GM15510 (cell line): ENCODE measurements around the gene ASCL3.

ENCODE experiments used
- POLR2A ChIP-seq: IDR thresholded peaks from 3 replicates; pipeline ENCODE4 v1.6.1; 2011; ENCODE audit warnings: borderline replicate concordance; ENCODE audit not compliant: insufficient read length; ENCODE audit errors: extremely low read depth

The ASCL3 gene, protein sequence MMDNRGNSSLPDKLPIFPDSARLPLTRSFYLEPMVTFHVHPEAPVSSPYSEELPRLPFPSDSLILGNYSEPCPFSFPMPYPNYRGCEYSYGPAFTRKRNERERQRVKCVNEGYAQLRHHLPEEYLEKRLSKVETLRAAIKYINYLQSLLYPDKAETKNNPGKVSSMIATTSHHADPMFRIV

DNA sequence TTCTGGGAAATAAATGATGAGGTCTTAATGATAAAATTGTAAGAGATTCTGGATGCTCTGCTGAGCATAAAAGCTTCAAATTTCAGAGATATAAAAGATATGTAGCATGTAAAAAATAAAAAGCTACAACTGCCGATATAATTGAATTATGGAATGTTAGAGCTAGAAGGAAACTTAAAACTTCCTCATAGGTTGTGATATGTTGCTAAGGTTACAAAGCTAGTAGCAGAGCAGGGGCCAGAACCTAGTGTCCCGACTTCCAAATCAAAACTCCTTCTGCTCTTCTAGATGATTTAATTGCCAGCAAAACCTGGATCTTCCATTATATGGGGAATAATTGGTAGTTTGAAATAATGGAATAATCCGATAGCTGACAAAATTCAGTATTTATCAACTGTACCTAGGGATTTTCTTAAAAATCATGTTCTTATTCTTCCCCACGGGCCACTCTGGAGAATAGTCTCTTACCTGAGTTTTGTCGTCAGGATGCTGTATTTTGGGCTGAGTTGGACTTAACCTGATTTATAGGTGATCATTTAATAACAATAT lies at the start of gene ASCL3:
Gene ASCL3 (minus strand): TSS at position 499 of the 549 bp plus-strand sequence. CDS start 4,855 bp downstream, outside the sequence.
- TF ChIP-seq POLR2A: no peak

DNA sequence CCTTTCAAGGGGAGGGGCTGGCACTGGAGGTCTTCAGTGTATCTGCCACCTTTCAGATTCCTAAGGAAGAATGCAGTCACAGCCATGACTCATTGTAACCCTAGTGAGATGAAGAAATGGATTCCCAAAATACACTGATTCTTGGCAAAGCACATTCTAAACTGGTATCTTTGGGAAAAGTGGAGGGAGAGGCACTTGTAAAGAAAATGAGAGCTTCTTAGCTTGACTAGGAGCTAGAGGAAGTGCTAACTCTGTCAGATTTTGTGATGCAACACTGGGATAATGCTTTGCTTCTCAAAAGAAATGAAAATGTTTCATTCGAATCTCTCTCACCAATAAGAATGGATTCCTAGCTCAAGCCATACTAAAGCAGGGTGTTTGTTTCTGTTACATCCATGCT lies 46.6 kb upstream of the ASCL3 start:
- no peak for TF ChIP-seq POLR2A

DNA sequence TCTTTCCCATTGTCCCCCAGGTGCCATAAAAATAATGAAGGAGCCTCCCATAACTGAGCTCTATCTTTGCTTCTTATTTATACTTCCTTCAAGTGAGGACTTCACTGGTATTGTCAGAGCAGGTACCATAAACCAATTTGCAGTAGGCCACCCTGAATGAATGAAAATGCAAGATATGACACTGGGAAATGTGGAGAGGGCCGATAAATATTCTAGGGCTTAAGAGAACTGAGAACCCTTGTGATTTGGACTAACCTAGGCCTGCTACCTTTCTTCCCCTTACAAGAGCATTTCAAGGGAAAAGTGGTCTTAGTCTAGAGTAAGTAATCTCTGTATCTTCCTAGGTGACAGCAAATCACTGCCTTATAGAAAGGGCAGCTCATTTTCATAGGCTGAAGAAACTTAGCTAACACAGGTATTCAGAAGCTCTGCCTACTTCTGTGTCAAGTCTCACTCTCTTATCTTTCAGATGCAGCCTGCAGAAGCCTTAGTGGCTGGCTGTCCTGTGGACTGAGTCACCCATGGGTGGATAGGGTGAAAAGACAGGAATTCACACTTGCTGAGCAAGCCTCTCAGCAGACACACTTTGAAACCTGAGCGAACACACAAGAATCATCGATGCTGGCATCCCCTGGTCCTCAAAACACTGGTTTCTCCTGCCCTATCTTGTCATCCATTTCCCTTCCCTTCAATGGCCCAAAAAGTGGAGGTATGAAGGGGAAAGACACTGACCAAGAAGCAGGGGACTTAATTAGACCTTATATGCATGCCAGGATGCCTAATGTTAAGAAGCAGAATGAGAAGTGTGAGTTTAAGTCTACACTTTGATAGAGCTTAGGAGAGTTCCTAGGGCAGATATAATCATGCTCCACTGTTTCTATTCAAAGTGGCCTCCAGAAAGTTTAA lies 45.8 kb upstream of the ASCL3 start:
- TF ChIP-seq POLR2A: no peak

DNA sequence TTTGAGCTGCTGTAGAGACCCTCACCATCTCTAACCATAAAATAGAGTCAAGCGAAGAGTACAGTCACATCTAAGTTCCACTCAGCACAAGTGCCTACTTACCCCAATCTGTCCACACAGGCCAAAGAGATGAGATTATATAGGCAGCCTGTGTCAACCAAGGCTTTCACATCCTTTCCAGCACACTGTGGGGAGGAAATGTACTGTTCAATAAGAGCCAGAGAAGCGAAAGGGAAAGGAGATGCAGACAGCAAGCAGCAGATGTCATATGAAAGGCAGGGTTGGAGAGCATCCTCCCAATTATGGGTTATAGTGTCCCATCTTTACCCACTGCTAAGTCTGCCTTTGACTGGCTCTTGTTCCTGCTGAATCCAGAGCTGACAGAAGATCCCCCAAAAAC lies 44.6 kb upstream of the ASCL3 start:
- TF ChIP-seq POLR2A: no peak

DNA sequence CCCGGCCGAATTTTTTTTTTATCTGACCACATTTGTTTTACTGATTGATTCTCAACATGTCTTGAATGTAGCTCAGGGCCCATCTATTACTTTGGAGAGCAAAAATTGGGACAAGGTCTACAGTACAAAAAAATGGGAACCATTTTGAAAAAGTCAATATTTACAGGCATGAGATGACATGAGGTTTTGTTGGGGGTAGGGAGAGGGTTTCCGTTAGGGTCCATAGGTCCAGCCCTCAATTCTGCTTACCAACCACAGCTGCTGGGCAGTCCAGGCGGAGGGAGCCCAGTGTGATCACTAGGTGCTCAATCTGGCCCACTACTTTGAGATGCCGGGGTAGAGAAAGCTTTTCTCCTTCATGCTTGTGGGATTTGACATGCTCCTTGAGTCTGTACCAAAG lies 42.6 kb upstream of the ASCL3 start:
- no peak for TF ChIP-seq POLR2A

DNA sequence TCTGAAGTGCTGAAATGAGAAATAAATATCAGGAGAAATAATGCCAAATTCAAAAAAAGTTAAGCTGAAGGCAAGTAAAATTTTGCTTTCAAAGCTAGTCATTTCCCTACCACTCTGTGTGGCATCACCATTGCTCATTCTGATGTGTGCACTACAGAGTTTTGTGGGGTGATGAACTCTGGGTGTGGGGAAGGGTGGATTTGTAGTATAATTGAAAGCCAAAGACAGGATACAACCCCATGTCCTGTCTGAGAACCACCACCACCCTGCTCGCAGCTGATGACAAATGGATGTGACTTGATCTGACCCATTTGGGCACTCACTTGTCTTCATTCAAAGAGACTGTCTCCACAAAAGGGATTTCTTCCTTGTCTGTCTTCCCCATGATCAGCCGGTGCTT lies 40.7 kb upstream of the ASCL3 start:
- TF ChIP-seq POLR2A: no peak

DNA sequence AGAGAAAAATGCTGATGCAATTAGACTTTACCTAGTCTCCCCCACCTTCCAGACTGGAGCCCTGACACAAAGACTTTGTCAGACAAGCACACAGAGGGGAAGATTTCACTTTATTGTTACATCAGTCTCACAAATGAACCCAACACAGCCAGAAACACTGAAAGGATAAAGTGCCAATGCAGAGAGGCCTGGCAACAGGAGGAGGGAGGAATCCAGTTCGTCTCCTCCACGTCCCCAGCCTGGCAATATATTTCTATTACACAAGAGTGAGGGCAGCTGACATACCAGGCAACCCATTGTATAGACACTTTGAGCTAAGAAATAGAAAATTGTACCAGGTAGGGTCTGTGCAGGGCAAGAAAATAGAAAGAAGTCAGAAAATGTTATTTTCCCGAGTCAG lies 37.7 kb upstream of the ASCL3 start:
- no peak for TF ChIP-seq POLR2A

DNA sequence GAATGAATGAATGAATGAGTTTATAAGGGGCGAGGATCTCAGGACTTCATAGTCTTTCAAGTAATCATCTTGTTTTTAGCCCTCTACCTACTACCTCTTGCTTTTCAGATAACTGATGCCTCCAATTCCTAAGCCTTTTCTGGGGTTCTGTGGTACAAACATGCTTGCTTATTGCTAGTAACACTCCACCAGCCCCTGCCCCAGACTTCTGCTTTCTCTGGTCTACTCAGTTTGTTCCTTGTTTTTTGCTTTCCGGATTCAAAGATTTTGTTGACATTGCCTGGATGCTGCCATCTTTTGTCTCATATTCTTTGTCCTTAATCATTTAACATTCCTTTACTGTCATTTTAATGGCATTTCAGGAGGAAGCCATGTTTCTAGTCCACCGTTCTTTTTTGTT lies 30.3 kb upstream of the ASCL3 start:
- TF ChIP-seq POLR2A: no peak

DNA sequence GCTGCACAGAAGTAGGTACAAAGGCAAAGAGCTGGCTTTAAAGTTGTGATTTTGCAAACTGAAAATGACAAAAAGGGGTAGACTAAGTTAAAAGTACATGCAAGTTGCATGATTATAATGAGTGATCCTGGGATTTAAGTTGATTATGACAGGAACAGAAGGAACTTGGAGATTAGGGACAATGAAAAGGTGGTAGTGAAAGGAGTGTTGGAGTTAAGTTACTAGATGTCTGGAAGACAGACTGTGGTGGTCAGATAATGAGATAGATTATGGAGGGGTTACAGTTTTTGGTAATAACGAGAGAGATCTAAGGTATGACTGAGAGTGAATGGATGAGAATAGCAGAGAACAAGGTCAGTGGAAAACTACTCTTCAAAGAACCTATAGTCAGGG lies 29.1 kb upstream of the ASCL3 start:
- no peak for TF ChIP-seq POLR2A

DNA sequence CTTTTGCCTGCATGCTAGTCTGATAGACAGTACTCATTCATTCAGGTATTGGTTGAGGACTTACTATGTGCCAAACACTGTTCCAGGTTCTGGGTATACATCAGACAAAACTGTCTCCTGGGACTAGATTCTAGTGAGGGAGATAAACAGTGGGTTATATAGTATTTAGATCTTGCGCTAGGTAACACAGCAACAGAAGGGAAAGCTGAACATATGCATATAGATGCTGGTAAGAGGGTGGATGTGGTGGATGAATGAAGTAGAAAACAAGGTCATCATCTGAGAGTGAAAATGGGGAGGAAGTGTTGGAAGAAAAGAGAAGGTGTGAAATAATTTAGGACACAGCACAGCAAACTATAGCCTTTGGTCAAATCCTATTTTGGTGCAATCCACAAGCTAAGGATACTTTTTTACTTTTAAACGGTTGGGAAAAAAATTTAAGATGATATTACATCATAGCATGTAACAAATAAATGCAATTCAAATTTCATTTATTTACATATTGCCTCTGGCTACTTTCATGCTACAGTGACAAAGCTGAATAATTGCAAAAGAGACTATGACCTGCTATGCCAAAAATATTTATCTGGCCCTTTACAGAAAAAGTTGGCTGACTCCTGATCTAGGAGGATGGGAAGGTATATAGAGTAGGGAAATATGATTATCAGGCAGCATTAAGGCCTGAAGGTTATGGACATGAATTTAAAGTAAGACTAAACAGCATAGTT lies 28.5 kb upstream of the ASCL3 start:
- no peak for TF ChIP-seq POLR2A

DNA sequence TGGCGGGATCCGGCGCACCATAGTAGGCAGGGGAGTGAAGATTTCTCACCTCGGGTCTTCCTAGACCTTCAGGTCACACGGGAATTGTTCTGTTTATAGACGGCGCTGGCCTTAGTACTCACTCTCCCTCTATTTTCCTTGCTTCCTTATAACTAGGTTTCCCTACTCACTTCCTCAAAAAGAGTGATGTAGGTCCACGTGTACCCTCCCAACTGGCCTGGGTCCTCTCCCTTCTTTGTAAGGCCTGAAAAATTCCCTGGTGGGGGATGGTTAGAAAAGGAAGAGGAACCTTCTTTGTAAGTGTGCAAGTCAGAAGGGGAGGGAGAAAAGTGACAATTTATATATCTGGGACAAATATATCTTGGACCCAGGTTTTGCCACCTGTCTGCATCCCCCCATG lies 24.4 kb upstream of the ASCL3 start:
- no peak for TF ChIP-seq POLR2A

DNA sequence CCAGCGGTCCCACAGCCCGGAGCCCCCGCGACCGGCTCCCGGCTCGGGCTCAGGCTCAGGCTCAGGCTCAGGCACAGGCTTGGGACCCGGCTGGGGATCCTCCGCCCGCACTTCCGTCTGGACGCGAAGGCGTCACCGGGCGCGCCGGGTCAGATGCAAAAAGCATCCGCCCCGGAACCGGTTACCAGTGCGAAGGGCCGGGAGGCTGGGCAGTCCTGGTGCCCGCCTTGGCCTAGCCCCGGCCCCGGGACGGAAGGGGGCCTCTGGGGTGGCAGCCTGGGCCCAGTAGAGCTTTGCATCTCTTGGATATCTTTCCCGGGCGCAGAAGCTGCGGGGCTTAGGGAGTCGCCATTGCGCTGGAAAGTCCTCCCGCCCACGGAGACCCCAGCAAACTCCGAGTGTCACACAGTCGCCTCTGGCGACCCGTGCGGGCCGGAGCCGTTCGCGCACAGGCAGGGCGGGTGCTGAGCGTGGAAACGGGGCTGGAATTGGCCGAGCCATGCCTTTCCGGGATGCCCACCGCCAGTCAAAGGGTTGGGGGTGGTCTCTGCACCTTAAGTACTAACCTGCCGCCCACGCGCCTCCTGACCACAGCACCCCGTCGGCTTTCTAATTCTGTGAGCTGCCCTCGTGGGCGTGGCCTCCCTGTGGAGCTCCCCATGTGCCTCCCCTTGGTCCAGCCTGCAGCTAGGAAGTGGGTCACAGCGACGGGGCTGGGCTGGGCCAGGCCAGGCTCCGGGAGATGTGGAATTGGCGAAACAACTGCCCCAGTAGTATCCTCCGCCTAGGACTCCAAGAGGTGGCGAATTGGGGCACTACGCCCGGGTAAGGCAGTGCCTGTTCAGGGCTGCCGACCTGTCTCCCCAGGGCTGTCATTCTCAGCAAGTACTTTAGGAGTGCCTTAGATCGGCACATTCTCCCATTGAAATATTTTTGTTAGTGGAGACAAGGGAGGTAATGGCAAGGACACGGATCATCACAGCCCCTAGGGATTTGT lies 21.8 kb upstream of the ASCL3 start, which contains the start of gene TMEM9B:
Gene TMEM9B (minus strand): TSS at position 119 of the 997 bp plus-strand sequence. CDS start 129 bp downstream, outside the sequence.
- peak; percentile 82 for TF ChIP-seq POLR2A

DNA sequence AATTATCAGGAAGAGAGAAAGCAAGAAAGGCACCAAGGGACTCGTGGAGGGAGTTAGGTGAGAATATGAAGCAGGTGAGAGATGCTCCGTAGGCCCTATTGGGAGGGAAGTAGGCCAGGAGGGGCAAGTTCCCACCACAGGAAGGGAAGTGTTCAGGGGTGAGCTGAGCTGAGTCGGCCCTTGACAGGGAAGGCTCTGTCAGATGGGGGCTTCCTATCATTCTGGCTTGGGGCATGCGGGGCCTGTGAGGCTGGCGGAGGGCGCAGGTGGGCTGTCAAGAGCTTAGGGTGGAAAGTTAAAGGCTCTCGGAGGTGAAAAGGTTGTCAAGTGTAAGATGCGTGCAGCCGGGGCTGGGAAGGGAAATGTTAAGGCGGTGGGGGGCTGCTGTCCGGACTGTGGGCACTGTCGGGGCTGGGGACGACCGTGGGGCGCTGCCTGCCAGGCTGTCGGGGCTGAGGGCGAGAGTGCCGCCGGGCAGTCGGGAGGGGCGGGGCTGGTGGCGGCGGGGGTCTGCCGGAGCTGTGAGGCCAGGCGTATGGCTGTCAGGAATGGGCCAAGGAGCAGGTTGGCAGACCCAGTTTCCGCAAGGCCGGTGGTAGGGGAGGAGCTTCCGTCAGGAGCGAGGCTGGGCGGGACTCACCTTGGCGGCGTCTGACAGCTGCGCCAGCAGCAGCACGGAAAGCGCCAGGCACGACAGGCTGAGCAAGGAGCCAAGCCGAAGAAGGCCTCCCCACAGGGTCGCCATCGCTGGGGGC lies 20.9 kb upstream of the ASCL3 start:
- no peak for TF ChIP-seq POLR2A
